Uterus (tissue), 4 donors: Measurements from ENCODE around the gene SPRN. TPM values are rescaled to one million over a fixed set of nuclear protein-coding genes. Genes with fewer than 3 reads are reported as not detected.
"Not testable (repeated sequence)": the region's sequence is repeated elsewhere in the genome, so short reads cannot be mapped to it uniquely, and the experiment has no call there.

Experiments used
- DNase-seq, 2 donors: peaks; one replicate each; pipeline ENCODE4 v3.0.0-alpha.2; 2019 to 2020
- H3K27ac ChIP-seq, 2 donors: fragments of 200-600 bp; sonication (generic); 1 replicate in 1 of 2; 2 replicates in 1 of 2; pipeline ENCODE4 v1.5.1; 2016 to 2018
- H3K27me3 ChIP-seq, 2 donors: fragments of 200-600 bp; sonication (generic); one replicate each; pipeline ENCODE4 v1.5.1; 2018 to 2019; ENCODE audit warnings: control low read depth in 1 of 2
- H3K36me3 ChIP-seq, 2 donors: fragments of 200-600 bp; sonication (generic); one replicate each; pipeline ENCODE4 v1.5.1; 2019; ENCODE audit warnings: control low read depth in 1 of 2
- H3K4me1 ChIP-seq, 2 donors: fragments of 200-600 bp; sonication (generic); one replicate each; pipeline ENCODE4 v1.5.1; 2018 to 2019; ENCODE audit warnings: control low read depth in 1 of 2
- H3K4me3 ChIP-seq, 2 donors: fragments of 200-600 bp; sonication (generic); 1 replicate in 1 of 2; 2 replicates in 1 of 2; pipeline ENCODE4 v1.5.1; 2018 to 2019; ENCODE audit warnings: mild to moderate bottlenecking in 1 of 2
- H3K9me3 ChIP-seq, 2 donors: fragments of 200-600 bp; sonication (generic); one replicate each; pipeline ENCODE4 v1.5.1; 2019; ENCODE audit warnings: control low read depth in 1 of 2
- POLR2A ChIP-seq, 2 donors: fragments of 450-650 bp; IDR thresholded peaks; one replicate each; pipeline ENCODE4 v1.6.1; 2016; ENCODE audit warnings: antibody characterized with exemption in 2 of 2, mild to moderate bottlenecking in 1 of 2, moderate library complexity in 1 of 2
- intact Hi-C: fragments of 100-400 bp; cut with DNase I; formaldehyde crosslinking; loops from one replicate; pipeline ENCODE4 v1.15.1; 2023; ENCODE audit warnings: low total_unique reads
- total RNA-seq, 4 donors: library from RNA; depleted of rRNA in 3 of 4; stranded (reverse); fragments of >200 nt in 3 of 4; gene quantifications; one replicate each; pipeline versions ENCODE4 v1.1.0 to v1.2.4, GENCODE V29; 2014 to 2023
- TF ChIP-seq, protein P1 (sequence below), 4 experiments: fragments of 200-600 bp in 2 of 4; fragments of 450-650 bp in 2 of 4; sonication (generic) in 2 of 4; IDR thresholded peaks; one replicate each; pipeline ENCODE4 v1.5.1; 2016 to 2019; ENCODE audit warnings: antibody characterized with exemption in 4 of 4, mild to moderate bottlenecking in 2 of 4, moderate library complexity in 1 of 4
- donor health status: DM: yes; HTN: yes; CAD: no.

The SPRN gene
- total RNA-seq, 4 donors from 2014 or later, result 0.62 TPM; not detected in 3

DNA sequence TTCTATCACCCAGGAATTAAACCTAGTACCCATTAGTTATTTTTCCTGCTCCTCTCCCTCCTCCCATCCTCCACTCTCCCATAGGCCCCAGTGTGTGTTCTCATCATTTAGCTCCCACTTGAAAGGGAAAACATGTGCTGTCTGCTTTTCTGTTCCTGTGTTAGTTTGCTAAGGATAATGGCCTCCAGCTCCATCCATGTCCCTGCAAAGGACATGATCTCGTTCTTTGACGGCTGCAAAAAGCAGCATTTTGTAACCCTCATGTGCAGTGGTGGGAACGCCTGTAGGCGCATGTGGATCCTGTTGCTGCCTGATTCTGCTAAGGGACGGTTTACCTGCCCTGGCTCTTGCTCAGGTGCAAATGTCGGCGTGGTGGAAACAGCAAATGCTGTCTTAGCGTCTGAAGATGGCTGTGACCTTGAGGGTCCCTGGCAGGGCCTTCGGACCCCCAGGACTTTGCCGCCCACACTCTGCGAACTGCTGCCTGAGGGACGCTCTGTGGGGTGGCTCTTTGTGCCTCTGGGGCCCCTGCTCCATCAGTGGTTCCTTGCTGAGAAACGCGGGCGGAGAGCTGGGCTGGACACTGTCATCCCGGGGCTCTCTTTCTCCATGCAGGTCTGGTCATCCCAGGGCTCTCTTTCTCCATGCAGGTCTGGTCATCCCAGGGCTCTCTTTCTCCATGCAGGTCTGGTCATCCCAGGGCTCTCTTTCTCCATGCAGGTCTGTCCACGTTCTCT lies 36.0 kb downstream of the SPRN start:
- intact Hi-C loops, result no loop called here
- Histone ChIP-seq H3K27me3 (no peaks in the 10 kb centered on the region), H3K36me3 (no peaks in the 10 kb centered on the region), H3K4me3 (no peak overlapping the region), H3K4me1 (no peaks in the 10 kb centered on the region), H3K9me3 (no peaks in the 10 kb centered on the region), H3K27ac (no peak overlapping the region)
- peak in 1 of 2 donors; percentile 5 for DNase-seq
- no peak for TF ChIP-seq POLR2A (IDR thresholded peaks at IDR 0.05)
- TF ChIP-seq, protein P1, sequence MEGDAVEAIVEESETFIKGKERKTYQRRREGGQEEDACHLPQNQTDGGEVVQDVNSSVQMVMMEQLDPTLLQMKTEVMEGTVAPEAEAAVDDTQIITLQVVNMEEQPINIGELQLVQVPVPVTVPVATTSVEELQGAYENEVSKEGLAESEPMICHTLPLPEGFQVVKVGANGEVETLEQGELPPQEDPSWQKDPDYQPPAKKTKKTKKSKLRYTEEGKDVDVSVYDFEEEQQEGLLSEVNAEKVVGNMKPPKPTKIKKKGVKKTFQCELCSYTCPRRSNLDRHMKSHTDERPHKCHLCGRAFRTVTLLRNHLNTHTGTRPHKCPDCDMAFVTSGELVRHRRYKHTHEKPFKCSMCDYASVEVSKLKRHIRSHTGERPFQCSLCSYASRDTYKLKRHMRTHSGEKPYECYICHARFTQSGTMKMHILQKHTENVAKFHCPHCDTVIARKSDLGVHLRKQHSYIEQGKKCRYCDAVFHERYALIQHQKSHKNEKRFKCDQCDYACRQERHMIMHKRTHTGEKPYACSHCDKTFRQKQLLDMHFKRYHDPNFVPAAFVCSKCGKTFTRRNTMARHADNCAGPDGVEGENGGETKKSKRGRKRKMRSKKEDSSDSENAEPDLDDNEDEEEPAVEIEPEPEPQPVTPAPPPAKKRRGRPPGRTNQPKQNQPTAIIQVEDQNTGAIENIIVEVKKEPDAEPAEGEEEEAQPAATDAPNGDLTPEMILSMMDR (IDR thresholded peaks at IDR 0.05), result no peak

GRCh38 chr10:133386951-133387350 lies 37.5 kb downstream of the SPRN start:
- DNase-seq, H3K4me3 ChIP-seq, H3K27ac ChIP-seq, H3K4me1 ChIP-seq, intact Hi-C loops, H3K36me3 ChIP-seq, H3K27me3 ChIP-seq, H3K9me3 ChIP-seq: not testable (repeated sequence)

DNA sequence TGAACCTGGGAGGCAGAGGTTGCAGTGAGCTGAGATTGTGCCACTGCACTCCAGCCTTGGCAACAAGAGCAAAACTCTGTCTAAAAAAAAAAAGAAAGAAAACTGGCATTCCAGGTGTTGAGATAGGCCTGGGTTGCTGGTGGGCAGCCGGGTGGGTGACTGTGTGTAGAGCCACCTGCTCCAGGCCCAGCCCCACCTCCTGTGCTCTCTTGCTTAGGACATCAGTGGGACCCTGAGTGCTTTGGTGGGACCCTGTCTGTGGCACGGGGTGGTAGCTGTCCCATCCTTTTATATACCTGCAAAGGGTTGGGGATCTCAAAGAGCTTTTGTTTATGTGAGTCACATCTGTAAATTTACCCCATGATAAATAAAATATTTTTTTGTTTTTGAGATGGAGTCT lies 39.2 kb downstream of the SPRN start:
- no peak overlapping the region for H3K27ac ChIP-seq
- no peak overlapping the region for H3K4me3 ChIP-seq
- TF ChIP-seq POLR2A (IDR thresholded peaks at IDR 0.05), result no peak
- TF ChIP-seq, protein P1 (IDR thresholded peaks at IDR 0.05), result no peak
- no peaks in the 10 kb centered on the region for H3K4me1 ChIP-seq
- H3K9me3 ChIP-seq, result no peaks in the 10 kb centered on the region
- DNase-seq, result no peak
- no peaks in the 10 kb centered on the region for H3K36me3 ChIP-seq
- intact Hi-C loops, result no loop called here
- H3K27me3 ChIP-seq, result no peaks in the 10 kb centered on the region

DNA sequence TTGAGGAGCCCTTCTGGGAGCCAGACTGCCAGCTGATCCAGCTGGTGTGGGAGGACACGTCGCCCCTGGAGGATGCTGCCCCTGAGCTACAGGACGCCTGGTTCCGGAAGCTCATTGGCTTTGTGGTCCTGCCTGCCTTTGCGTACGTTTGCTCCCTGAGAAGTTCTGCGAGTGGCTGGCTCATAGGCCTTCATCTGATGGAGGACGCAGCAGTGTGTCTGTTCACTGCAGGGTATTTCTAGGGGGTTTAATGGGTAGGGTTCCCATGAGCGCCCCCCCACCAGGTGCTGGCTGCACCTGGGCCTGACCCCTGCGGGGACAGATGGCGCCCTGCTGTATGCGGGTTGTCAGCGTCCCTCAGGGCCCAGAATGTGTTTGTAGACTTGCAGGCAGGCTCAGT lies 40.4 kb downstream of the SPRN start:
- DNase-seq, result no peak

DNA sequence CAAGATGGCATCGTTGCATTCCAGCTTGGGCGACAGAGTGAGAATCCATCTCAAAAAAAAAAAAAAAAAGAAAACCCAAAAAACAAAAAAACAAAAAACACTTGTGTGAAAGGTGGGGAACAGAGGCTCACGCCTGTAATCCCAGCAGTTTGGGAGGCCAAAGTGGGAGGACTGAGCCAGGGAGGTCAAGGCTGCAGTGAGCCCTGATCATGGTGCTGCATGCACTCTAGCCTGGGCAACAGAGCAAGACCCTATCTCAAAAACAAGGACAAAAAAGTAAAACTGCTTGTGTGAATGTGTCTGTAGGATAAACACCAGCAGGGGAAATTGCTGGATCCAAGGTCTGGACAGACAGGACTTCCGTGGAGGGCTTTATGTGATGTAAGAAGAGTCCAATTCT lies 40.9 kb downstream of the SPRN start:
- intact Hi-C loops, result no loop called here
- H3K27ac ChIP-seq, result no peak overlapping the region
- H3K9me3 ChIP-seq, result no peaks in the 10 kb centered on the region
- TF ChIP-seq, protein P1 (IDR thresholded peaks at IDR 0.05), result no peak
- TF ChIP-seq POLR2A (IDR thresholded peaks at IDR 0.05), result no peak
- H3K4me3 ChIP-seq, result no peak overlapping the region
- no peaks in the 10 kb centered on the region for H3K27me3 ChIP-seq
- no peaks in the 10 kb centered on the region for H3K4me1 ChIP-seq
- H3K36me3 ChIP-seq, result no peaks in the 10 kb centered on the region
- DNase-seq, result no peak

More for the DNA sequence above, 40.4 kb downstream of the SPRN start:
- Histone ChIP-seq H3K36me3 (no peaks in the 10 kb centered on the region), H3K27me3 (no peaks in the 10 kb centered on the region), H3K4me3 (no peak overlapping the region), H3K27ac (no peak overlapping the region), H3K4me1 (no peaks in the 10 kb centered on the region), H3K9me3 (no peaks in the 10 kb centered on the region)
- TF ChIP-seq, protein P1 (IDR thresholded peaks at IDR 0.05), result no peak
- TF ChIP-seq POLR2A (IDR thresholded peaks at IDR 0.05), result no peak
- intact Hi-C loops, result no loop called here
